Thyroid gland (tissue), 4 donors: ENCODE data around the gene PRSS23. TPM values are rescaled to one million over a fixed set of nuclear protein-coding genes. Genes with fewer than 3 reads are reported as not detected.

ENCODE experiments used
- DNase-seq, 2 donors: peaks; one replicate each; pipeline ENCODE4 v3.0.0-alpha.2; 2019
- H3K27ac ChIP-seq, 3 donors: fragments of 200-600 bp; sonication (generic); 1 replicate in 2 of 3; 2 replicates in 1 of 3; pipeline ENCODE4 v1.5.1; 2016 to 2019; ENCODE audit warnings: mild to moderate bottlenecking in 1 of 3, moderate library complexity in 1 of 3
- H3K27me3 ChIP-seq: fragments of 200-600 bp; sonication (generic); one replicate; pipeline ENCODE4 v1.5.1; 2019
- H3K36me3 ChIP-seq, 2 donors: fragments of 200-600 bp; sonication (generic); one replicate each; pipeline ENCODE4 v1.5.1; 2016 to 2019
- H3K4me1 ChIP-seq, 2 donors: fragments of 200-600 bp; sonication (generic); one replicate each; pipeline ENCODE4 v1.5.1; 2017 to 2019
- H3K4me3 ChIP-seq, 3 donors: fragments of 200-600 bp; sonication (generic); replicated peaks in 1 of 3; 1 replicate in 2 of 3; 2 replicates in 1 of 3; pipeline ENCODE4 v1.5.1; 2016; ENCODE audit warnings: mild to moderate bottlenecking in 1 of 3
- H3K9me3 ChIP-seq: fragments of 200-600 bp; sonication (generic); one replicate; pipeline ENCODE4 v1.5.1; 2017
- CTCF ChIP-seq, 6 experiments: fragments of 200-600 bp in 3 of 6; fragments of 450-650 bp in 3 of 6; sonication (generic) in 3 of 6; IDR thresholded peaks; one replicate each; pipeline ENCODE4 v1.5.1; 2016 to 2019; ENCODE audit warnings: antibody characterized with exemption in 6 of 6, mild to moderate bottlenecking in 2 of 6, inconsistent platforms in 1 of 6, moderate library complexity in 1 of 6
- POLR2A ChIP-seq, 2 donors: fragments of 450-650 bp; IDR thresholded peaks; one replicate each; pipeline ENCODE4 v1.6.1; 2017; ENCODE audit warnings: antibody characterized with exemption in 2 of 2, mild to moderate bottlenecking in 2 of 2, moderate library complexity in 1 of 2
- WGBS, 2 donors: methylation state at CpG; one replicate each; pipeline ENCODE4 v1.1.5; 2017; 5-methylcytosine and 5-hydroxymethylcytosine counted together
- intact Hi-C: fragments of 100-400 bp; cut with DNase I; formaldehyde crosslinking; loops from one replicate; pipeline ENCODE4 v1.15.1; 2023
- total RNA-seq, 4 donors: library from RNA; depleted of rRNA; stranded (reverse); fragments of >200 nt; gene quantifications; one replicate each; pipeline ENCODE4 v1.2.3, GENCODE V29; 2016

Gene PRSS23
- total RNA-seq, 4 donors from 2014 or later: 26.4 to 47.8 (median 36.2) TPM

GRCh38 chr11:86801364-86801763, 1.0 kb downstream of the PRSS23 start:
- intact Hi-C loops: no loop called here
- Histone ChIP-seq H3K4me1 (peaks cover 22 to 24% of the 10 kb centered on the region in 2 donors), H3K27ac (peak overlapping the region; percentile 12 to 83 (median 81)), H3K9me3 (no peaks in the 10 kb centered on the region), H3K36me3 (no peaks in the 10 kb centered on the region), H3K4me3 (peak overlapping the region in 1 of 3 donors; percentile 79), H3K27me3 (no peaks in the 10 kb centered on the region)
- 71 to 79% methylated on average over 2 of the region's 2 CpGs for WGBS, 2 donors
- TF ChIP-seq POLR2A (IDR thresholded peaks at IDR 0.05): no peak
- TF ChIP-seq CTCF (IDR thresholded peaks at IDR 0.05): no peak
- no peak for DNase-seq

DNA sequence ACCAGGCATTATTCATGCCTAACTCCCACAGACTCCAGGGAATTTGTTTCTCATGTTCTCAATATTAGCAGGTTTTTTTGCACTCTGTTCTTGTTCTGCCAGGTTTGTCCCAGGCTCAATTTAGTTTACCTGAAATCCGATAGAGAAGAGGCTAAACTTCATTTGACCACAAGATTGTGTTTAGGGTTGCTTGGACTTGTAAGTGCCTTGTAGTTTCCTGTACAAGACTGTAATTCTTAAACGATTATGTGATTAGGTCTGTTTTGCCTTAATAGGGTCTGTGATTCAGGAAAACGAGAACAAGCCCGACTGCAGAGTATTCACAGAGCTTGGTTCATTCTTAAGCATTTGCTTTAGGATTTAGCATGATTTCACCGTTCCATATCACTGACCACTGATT, 1.8 kb downstream of the PRSS23 start:
- DNase-seq: no peak
- Histone ChIP-seq H3K9me3 (no peaks in the 10 kb centered on the region), H3K4me1 (peaks cover 22 to 24% of the 10 kb centered on the region in 2 donors), H3K36me3 (no peaks in the 10 kb centered on the region), H3K4me3 (peak overlapping the region in 1 of 3 donors; percentile 79), H3K27ac (peak overlapping the region; percentile 13 to 83 (median 53)), H3K27me3 (no peaks in the 10 kb centered on the region)
- intact Hi-C loops: no loop called here
- WGBS, 2 donors: 39 to 46% methylated on average over 5 of the region's 5 CpGs
- no peak for TF ChIP-seq POLR2A (IDR thresholded peaks at IDR 0.05)
- no peak for TF ChIP-seq CTCF (IDR thresholded peaks at IDR 0.05)

GRCh38 chr11:86802601-86803051, 2.3 kb downstream of the PRSS23 start:
- H3K4me1 ChIP-seq: peaks cover 22 to 24% of the 10 kb centered on the region in 2 donors
- H3K9me3 ChIP-seq: no peaks in the 10 kb centered on the region
- peak overlapping the region in 1 of 3 donors; percentile 79 for H3K4me3 ChIP-seq
- H3K27ac ChIP-seq: peak overlapping the region in 2 of 3 donors; percentile 53 to 83
- peak in 1 of 2 donors; percentile 21 for DNase-seq
- H3K36me3 ChIP-seq: no peaks in the 10 kb centered on the region
- 16 to 18% methylated on average over 3 of the region's 3 CpGs for WGBS, 2 donors
- TF ChIP-seq POLR2A (IDR thresholded peaks at IDR 0.05): no peak
- TF ChIP-seq CTCF (IDR thresholded peaks at IDR 0.05): peak in 4 of 6 experiments; percentile 48 to 57 (median 53)
- intact Hi-C loops: no loop called here
- no peaks in the 10 kb centered on the region for H3K27me3 ChIP-seq

DNA sequence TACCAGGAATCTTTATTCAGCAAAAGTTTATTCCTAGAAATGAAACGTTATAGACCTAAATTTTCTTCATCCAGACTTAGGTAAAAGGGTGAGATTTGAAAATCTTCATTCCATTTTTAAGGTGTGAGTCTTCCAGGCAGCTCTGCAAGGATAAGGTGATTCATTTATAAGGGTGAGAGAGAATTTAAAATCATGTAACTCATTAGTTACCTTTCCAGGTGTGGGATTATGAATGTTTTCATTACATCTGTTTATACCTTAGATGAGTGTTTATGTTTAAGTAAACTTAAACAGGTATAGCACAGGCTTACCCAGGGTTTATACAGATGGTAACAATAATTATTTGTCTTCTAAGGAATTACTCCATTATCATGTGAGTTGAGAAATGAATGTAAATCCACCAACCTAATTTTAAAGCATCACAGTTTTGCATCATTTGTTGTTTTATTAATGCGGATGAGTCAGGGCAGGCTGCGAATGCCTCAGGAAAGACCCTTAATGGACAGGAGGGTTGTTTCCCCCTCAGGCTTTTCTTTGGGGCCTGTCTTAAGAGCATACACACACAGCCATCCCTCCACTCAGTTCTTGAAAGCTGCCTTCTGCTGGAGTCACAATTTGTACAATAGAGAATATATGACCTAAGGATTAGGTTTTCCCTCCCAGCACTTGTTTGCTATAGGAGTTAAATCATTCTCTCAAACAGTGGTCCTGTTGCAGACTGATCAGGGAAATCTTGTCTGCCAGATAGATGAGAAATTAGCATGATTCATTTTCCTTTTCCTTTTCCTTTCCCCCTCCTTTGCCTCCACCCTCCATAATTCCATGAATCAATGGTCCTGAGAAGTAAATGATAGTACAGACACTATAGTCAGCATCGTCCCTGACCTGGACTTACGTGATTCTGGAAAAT, 3.0 kb downstream of the PRSS23 start:
- Histone ChIP-seq H3K27ac (no peak overlapping the region), H3K9me3 (no peaks in the 10 kb centered on the region), H3K27me3 (no peaks in the 10 kb centered on the region), H3K4me1 (peaks cover 22 to 24% of the 10 kb centered on the region in 2 donors), H3K36me3 (no peaks in the 10 kb centered on the region), H3K4me3 (no peak overlapping the region)
- intact Hi-C loops: no loop called here
- DNase-seq: no peak
- no peak for TF ChIP-seq CTCF (IDR thresholded peaks at IDR 0.05)
- no peak for TF ChIP-seq POLR2A (IDR thresholded peaks at IDR 0.05)
- WGBS, 2 donors: 51 to 61% methylated on average over 5 of the region's 5 CpGs

GRCh38 chr11:86804951-86805350, 4.6 kb downstream of the PRSS23 start:
- no peak for DNase-seq
- Histone ChIP-seq H3K27me3 (no peaks in the 10 kb centered on the region), H3K4me1 (peaks cover 22 to 24% of the 10 kb centered on the region in 2 donors), H3K9me3 (no peaks in the 10 kb centered on the region), H3K4me3 (no peak overlapping the region), H3K27ac (peak overlapping the region in 1 of 3 donors; percentile 7), H3K36me3 (no peaks in the 10 kb centered on the region)
- TF ChIP-seq CTCF (IDR thresholded peaks at IDR 0.05) (no peak), POLR2A (IDR thresholded peaks at IDR 0.05) (no peak)
- 92 to 98% methylated on average over 4 of the region's 4 CpGs for WGBS, 2 donors
- intact Hi-C loops: no loop called here
